Omental fat pad (tissue), 4 donors: Measurements from ENCODE around the gene HES2. TPM values are rescaled to one million over a fixed set of nuclear protein-coding genes. Genes with fewer than 3 reads are reported as not detected.
"Not testable (repeated sequence)": the region's sequence is repeated elsewhere in the genome, so short reads cannot be mapped to it uniquely, and the experiment has no call there.

ENCODE experiments used
- ATAC-seq: fragments of 150-250 bp; one replicate; pipeline ENCODE4 v1.9.1; 2016; ENCODE audit warnings: mild to moderate bottlenecking, moderate library complexity; ENCODE audit not compliant: low FRiP score
- DNase-seq: peaks from one replicate; pipeline ENCODE4 v3.0.0-alpha.2; 2019; ENCODE audit warnings: low spot score
- CTCF ChIP-seq, 3 donors: fragments of 450-650 bp; IDR thresholded peaks; one replicate each; pipeline ENCODE4 v1.5.1; 2016 to 2017; ENCODE audit warnings: antibody characterized with exemption in 3 of 3, mild to moderate bottlenecking in 3 of 3, moderate library complexity in 2 of 3
- total RNA-seq, 4 donors: library from RNA; depleted of rRNA; stranded (reverse); fragments of >200 nt; gene quantifications; one replicate each; pipeline ENCODE4 v1.1.0, GENCODE V29; 2016

The HES2 gene
- total RNA-seq, 4 donors from 2014 or later: 0.12 TPM; not detected in 3

GRCh38 chr1:6450943-6451373 is 31.2 kb upstream of the HES2 start:
- no peak for TF ChIP-seq CTCF (IDR thresholded peaks at IDR 0.05)
- DNase-seq (no peak), ATAC-seq (no peak)

GRCh38 chr1:6450486-6450885 is 30.8 kb upstream of the HES2 start:
- not testable (repeated sequence) for ATAC-seq, DNase-seq

GRCh38 chr1:6450005-6450450 is 30.3 kb upstream of the HES2 start:
- no peak for TF ChIP-seq CTCF (IDR thresholded peaks at IDR 0.05)
- DNase-seq (no peak), ATAC-seq (no peak)

GRCh38 chr1:6448749-6449631 is 29.3 kb upstream of the HES2 start:
- no peak for DNase-seq
- TF ChIP-seq CTCF (IDR thresholded peaks at IDR 0.05): no peak

GRCh38 chr1:6447818-6448748 is 28.4 kb upstream of the HES2 start:
- no peak for DNase-seq
- ATAC-seq: no peak
- no peak for TF ChIP-seq CTCF (IDR thresholded peaks at IDR 0.05)

More at GRCh38 chr1:6448749-6449631, 29.3 kb upstream of the HES2 start:
- peak; percentile 37 for ATAC-seq

GRCh38 chr1:6447016-6447817 is 27.5 kb upstream of the HES2 start:
- no peak for TF ChIP-seq CTCF (IDR thresholded peaks at IDR 0.05)
- DNase-seq (no peak), ATAC-seq (no peak)
